HG03439 (cell line): Measurements from ENCODE around the gene HOXA4.

Source experiments
- ATAC-seq: cut with Tn5 transposase; IDR thresholded peaks from one replicate; pipeline ENCODE4 v1.9.1; 2021; ENCODE audit warnings: mild to moderate bottlenecking, moderate library complexity; ENCODE audit not compliant: unreplicated experiment

Gene HOXA4

DNA sequence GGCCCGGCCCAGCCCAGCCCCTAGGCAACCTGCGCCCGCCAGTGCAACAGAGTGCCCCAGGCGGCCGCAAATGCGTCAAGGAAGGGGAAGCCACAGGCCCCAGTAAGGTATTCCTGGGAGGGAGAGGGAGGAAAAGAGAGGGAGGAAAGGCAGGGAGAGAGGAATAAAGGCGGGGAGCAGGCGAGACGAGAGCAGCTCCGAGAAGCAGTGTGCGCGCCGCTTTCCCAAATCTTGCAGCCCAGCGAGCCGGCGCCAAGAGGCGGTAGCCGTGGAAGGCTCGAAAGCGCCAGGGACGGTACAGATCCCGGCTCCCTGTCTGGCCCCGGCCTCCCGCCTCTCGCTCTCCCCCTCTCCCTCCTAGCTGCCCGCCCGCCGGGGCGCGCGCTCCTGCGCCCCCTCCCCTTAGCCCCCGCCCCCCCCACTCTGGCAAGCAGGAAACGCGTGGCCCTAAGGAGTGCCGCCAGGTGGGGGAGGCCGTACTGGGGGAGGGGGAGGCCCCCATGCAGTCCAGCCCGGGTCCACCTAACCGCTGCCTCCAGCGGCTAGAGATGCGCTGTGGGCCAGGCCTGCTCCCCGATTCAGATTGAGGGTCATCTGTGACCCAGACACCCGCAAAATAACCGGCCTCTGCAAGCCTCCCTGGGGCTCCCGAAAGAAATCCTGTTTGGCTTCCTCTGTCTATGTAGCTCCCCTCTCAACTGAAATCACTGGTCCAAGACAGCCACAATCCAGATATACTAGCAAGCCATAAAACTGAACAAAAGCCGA lies 39.3 kb upstream of the HOXA4 start:
- ATAC-seq: no peak

DNA sequence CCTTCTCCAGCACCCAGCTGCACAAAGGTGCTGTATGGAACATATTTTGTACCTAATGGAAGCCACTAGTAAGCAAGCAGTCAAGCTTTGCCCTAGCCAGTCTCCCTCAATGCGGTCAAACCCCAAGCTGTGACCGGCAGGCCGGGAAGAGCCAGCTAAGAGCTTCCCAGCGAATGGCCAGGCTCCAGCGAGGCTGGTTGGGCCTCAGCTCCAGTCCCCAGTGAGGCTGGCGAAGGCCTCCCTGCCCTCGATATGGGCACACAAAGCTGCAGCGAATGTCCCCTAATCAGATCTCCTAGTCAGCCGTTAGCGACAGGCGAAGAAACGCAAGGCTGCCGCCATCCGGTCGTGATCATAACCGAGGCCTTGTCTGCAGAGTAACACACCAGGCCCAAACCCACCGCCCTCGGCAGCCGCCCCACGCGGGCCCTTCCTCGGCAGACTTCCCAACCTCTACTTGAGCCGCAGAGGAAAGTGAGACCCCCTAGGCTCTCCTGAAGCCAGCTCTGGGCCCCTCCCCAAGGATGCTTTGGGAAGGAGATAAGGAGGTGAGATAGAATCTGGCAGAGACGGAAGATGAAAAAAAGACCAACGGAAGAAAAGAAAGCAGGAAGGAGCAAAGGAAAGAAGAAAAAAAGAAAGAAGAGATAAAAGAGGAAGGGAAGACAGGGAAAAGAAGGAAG lies 37.8 kb upstream of the HOXA4 start:
- no peak for ATAC-seq

DNA sequence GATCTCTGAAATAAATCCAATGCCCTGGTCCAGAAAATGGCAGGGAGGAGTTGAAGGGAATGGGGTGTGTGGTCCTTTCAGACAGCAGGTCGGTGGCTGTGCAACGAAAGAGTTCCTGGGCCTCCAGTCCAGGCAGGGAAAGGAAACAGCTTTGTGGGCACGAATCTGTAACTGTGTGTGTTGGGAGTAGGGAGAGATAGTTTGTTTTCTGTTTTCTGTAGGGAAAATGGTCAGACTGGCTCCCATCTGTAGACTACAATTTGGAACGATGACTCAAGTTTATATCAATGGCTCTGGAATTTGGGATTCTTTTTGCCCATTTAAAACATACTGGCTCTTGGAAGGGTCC lies 37.3 kb upstream of the HOXA4 start:
- no peak for ATAC-seq

DNA sequence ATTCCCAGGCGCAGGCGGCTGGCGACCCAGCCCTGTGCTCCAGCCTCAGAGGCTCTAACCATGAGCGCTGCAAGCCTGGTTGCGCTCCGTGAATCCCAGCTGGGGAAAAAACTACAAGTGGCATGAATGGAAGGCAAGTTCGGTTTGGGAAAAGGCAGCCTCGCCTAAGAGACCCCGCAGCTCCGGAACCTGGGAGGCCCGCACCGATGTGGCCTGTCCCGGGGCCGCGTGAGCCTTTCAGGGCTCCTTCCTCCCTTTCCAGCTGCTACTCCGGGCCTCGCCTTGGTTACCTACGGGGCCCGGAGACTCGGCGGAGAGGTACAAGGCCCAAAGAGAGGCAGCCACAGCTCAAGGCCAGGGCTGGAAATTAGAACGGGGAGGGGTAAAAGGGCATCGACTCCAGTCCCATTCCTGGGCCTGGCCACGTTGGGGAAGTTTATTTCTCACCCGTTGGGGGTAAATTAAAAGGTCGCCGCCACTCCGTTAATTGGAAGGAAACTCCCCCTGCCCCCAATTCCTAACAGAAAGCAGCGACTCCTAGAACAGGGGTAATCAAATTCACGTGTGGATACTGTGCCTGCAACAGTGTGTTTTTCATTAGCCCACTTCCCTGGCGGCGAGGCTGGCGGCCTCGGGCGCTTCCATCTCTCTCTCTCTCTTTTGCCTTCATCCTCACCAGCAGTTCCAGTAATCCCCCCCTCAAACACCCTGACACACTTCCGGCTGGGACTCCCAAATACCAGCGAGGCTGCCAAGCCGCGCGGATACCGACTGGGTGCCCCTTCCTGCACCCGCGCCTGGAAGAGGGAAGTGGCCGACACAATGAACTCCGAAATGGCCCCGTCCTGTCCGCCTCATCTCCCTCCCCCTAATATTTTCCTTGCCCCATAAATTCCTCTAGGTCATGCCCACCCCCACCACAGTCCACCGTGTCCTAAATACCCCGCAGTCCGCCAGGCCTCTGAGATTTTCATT lies 36.3 kb upstream of the HOXA4 start:
- no peak for ATAC-seq

GRCh38 chr7:27165996-27166530 lies 35.5 kb upstream of the HOXA4 start:
- no peak for ATAC-seq

DNA sequence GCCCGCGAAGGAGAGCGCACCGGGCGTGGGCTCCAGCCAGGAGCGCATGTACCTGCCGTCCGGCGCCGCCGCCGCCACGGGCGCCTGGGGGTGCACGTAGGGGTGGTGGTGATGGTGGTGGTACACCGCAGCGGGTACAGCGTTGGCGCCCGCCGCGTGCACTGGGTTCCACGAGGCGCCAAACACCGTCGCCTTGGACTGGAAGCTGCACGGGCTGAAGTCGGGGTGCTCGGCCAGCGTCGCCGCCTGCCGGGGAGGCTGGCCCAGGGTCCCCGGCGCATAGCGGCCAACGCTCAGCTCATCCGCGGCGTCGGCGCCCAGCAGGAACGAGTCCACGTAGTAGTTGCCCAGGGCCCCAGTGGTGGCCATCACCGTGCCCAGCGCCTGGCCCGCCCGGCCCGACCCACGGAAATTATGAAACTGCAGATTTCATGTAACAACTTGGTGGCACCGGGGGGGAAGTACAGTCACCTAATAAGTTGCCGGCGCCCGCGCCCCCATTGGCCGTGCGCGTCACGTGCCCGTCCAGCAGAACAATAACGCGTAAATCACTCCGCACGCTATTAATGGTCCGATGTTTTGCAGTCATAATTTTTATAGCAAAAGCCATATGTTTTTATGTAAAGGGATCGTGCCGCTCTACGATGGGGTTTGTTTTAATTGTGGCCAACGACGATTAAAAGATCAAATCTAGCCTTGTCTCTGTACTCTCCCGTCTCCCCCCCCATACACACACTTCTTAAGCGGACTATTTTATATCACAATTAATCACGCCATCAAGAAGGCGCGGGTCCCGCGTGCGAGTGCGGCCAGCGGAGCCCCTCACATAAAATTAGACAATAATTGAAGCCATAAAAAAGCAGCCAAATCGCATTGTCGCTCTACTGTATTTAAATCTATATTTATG lies 34.8 kb upstream of the HOXA4 start, which contains the start of gene HOXA9:
Gene HOXA9 (minus strand): TSS at position 449 of the 907 bp plus-strand sequence. CDS start 80 bp downstream, at position 369.
- no peak for ATAC-seq

DNA sequence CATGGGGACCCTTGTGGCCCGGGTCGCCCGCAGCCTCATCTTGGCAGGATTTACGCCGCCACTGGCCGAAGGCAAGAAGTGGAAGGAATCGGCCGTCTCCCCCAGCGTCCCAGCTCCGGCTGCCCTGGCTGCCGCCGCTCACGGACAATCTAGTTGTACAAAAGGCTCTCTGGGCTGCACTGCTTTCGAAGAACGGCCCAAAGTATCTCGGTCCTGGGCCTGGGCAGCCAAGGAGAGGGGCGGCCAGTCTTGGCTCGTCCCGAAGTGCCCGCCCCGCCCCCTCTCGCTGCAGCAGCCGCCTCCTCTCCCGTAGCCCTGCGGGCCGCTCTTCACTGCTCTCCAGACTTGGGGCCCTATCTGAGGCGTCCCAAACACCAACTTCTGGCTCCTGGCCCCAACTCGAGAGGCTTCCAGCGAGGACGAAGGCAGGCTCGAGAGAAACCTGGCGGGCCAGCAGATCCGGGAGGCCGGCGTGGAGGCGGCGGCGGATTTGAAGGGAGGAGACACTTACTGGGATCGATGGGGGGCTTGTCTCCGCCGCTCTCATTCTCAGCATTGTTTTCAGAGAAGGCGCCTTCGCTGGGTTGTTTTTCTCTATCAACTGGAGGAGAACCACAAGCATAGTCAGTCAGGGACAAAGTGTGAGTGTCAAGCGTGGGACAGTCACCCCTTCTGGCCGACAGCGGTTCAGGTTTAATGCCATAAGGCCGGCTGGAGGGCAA lies 34.0 kb upstream of the HOXA4 start:
- ATAC-seq: no peak

DNA sequence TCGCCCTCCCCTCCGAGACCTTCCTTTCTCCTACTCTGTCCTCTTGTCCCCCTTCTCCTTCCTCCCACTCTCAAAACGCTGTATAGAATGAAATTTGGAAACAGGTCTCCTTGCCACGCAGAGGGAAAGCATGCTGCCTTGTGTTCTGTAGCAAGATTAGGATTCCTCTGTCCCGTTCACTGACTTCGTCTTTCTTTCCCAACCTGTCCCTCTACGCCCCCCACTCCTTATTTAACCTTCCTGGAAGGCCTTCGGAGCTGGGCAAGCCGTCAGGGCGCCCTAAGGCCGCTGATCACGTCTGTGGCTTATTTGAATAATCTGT lies 33.4 kb upstream of the HOXA4 start:
- ATAC-seq: no peak

DNA sequence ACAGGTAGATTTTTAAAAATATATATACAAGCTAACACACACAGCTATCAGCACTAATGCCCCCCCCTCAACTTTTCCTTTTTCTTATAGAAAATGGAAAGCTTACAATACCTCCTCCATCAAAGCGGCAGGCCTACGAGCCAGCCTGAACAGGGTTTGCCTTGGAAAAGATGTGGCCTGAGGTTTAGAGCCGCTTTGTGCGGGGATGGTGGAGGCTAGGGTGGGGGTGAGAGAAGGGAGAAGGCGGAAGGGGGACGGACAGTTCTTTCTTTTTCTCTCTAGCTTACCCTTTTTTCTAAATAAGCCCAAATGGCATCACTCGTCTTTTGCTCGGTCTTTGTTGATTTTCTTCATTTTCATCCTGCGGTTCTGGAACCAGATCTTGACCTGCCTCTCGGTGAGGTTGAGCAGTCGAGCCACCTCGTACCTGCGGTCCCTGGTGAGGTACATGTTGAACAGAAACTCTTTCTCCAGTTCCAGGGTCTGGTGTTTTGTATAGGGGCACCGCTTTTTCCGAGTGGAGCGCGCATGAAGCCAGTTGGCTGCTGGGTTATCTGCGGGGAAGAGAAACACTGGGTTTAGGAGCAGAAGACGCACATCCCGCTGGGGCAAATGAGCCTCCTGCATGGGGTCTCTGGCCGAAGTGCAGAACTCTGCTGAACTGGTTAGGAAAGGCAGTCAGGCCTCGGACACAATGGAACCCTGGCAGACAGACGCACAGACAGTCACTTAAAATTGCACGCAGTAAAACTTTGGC lies 32.9 kb upstream of the HOXA4 start:
- no peak for ATAC-seq

DNA sequence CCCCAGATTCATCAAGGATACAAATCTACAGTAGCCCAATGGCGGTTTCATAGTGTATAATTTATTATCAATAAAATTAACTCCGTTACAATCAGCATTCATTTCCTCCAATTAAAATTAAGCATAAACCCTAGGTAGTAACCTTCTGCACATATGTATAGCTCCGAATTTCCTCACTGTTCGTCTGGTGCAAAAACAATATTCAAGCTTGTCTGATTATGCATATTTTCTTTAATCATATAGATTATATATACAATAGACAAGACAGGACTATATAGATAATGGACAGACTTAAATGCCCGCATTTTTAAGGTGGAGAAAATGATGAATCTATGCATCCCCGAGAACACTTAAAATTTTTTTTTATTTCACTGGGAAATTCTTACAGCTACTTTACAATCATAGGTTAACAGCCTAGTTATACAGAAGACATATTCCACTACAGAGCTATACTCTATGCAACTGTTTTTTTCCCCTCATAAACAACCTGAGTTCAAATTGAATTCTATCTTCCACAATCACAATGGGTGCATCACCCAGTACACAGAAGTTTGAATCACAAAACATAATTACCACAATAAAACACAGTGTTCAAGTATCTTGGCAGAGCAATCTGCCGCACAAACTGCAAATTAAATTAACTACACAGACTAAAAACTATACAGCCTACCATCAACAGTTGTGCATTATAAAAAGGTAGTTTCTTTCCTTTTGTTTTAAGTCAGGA lies 32.2 kb upstream of the HOXA4 start:
- no peak for ATAC-seq

- no peak for ATAC-seq
Measured at GRCh38 chr7:27161721-27162560, 31.4 kb upstream of the HOXA4 start.

DNA sequence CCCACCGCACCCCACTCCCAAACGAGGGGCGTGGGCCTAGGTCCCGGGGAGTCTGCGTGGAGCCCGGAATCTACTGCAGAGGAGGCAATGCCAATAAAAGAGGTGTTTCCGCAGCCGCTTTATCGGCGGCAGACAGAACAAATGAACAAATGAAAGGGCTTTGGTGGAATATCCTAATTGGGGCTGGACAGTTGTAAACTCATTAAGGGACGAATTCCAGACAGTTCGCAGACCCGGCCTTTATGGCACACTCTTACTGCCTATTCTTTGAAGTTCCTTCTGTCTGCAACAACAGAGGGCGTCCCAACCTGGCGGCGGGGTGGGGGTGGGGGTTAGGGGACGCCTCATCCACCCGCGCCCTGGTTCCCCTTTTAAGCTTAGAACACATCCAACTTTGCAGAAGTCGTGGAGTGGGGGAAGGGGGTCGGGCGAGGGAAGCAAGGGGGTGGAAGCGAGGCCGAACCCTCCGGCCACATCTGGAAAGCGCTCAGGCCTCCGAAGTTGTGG lies 30.7 kb upstream of the HOXA4 start:
- peak; percentile 8 for ATAC-seq

GRCh38 chr7:27160546-27161213 lies 30.1 kb upstream of the HOXA4 start:
- peak; percentile 69 for ATAC-seq

DNA sequence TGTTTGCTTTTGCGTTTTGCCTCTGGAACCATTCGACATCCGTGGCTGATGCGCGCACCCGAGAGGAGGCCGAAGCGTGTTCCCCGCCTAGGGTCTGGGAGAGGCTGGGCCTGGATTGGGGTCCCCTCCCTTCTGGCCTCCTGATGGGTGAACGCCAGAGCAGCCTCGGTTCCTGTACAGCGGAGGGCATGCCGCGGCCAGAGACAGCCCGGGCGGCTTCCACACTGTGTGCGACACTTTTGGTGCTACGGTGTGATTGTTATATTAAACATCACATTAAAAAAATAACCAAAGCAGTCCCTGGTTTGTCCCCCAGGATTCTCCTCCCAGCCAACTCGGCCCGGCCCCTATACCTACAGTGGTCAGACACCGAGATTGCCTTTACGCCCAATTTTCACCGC lies 29.6 kb upstream of the HOXA4 start:
- no peak for ATAC-seq

DNA sequence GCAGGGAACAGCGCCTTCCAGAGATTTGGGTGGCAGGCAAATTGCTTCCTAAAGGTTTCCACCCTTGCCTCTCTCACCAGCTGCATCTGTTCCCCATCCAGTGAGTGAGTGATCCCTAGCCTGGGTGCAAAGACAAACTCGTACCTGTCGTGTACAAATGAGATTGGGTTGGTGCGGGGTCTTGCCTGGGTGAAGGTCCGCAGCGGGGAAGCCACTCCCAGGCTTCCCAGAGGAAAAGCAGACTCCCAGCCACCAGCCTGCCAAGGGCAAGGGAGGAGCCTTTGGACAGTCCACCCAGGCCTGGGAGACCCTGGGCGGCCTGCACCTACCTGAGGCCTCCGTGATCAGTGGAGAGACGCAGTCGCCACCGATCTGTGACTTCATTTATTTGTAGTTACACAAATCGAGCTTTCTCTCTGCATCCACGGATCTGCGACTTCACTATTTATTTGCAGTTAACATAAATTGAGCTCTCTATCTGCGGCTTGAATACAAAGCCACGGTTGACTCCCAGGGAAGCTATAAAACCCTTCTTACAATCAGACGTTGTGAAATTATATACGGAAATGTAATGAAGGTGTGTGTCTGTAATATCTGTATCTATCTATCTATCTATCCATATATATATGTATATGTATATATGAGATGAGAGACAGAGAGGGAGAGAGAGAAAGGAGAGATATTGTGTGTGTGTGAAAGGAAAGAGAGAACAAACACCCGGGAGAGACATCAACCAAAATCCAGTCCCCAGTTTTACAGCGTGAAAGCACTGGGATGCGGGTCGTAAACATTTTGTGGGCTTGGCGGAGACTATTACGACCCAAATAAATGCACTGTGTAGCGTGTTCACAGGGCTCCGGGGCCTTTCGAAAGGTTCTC lies 28.9 kb upstream of the HOXA4 start:
- no peak for ATAC-seq
